Femur (tissue), 1 donor: ENCODE measurements around the gene APOD.

Experiments
- DNase-seq: peaks from one replicate; pipeline ENCODE4 v3.0.0-alpha.2; 2017

APOD gene

GRCh38 chr3:195522254-195523023 is 61.3 kb downstream of the APOD start:
- DNase-seq: no peak
